Measurements from ENCODE around the gene TEX264. TPM values are rescaled to one million over a fixed set of nuclear protein-coding genes. Genes with fewer than 3 reads are reported as not detected.

The TEX264 gene
- total and polyA plus RNA-seq, 2 donors (not counting 1 experiment from before 2014, with no cell fraction given) = 34.3 to 51.0 TPM

DNA sequence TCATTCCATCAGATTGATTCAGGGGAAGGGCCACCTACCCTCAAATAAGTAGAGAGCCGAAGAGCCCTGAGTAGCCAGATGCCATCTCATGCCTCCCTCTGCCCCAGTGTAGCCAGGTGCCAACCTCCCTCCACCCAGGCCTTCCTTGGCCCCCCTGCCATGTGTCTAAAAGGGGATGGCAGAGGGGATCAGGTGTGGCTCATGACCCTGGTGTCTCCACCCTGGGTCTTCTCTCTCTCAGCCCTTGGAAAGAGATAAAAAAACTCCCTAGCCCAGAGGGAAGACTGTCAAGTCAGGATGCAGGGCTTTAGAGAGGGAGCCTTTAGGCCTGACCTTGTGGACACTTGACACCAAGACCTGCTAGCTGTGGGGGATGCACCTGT is 41.0 kb downstream of the TEX264 start:
- no peak overlapping the region for H3K4me3 ChIP-seq (replicated peaks in 1 of 4; ENCODE audit: control extremely low read depth in 1 of 4, insufficient read depth in 1 of 4, low read depth in 3 of 4, low read length in 4 of 4)
- H2AFZ ChIP-seq (ENCODE audit: low read length) = no peak overlapping the region
- no peaks in the 10 kb centered on the region for H3K9me3 ChIP-seq (ENCODE audit: control insufficient read depth, insufficient read depth, low read depth, low read length)
- H3K27ac ChIP-seq (ENCODE audit: insufficient read depth, low read length) = no peak overlapping the region
- H3K36me3 ChIP-seq (ENCODE audit: control insufficient read depth, insufficient read depth, low read length) = no peaks in the 10 kb centered on the region
- H3K27me3 ChIP-seq (ENCODE audit: control insufficient read depth, insufficient read depth, low read length) = no peaks in the 10 kb centered on the region
- H4K20me1 ChIP-seq (ENCODE audit: control insufficient read depth, extremely low read depth, insufficient read depth, low read length) = no peaks in the 10 kb centered on the region
- no peaks in the 10 kb centered on the region for H3K4me1 ChIP-seq (ENCODE audit: control insufficient read depth, extremely low read depth, insufficient read depth, low read length)
- no peak for DNase-seq (ENCODE audit: low read depth in 2 of 2)
- TF ChIP-seq EZH2 (IDR thresholded peaks at IDR 0.05; ENCODE audit: low read length, missing control alignments) = no peak
- TF ChIP-seq, protein P1, sequence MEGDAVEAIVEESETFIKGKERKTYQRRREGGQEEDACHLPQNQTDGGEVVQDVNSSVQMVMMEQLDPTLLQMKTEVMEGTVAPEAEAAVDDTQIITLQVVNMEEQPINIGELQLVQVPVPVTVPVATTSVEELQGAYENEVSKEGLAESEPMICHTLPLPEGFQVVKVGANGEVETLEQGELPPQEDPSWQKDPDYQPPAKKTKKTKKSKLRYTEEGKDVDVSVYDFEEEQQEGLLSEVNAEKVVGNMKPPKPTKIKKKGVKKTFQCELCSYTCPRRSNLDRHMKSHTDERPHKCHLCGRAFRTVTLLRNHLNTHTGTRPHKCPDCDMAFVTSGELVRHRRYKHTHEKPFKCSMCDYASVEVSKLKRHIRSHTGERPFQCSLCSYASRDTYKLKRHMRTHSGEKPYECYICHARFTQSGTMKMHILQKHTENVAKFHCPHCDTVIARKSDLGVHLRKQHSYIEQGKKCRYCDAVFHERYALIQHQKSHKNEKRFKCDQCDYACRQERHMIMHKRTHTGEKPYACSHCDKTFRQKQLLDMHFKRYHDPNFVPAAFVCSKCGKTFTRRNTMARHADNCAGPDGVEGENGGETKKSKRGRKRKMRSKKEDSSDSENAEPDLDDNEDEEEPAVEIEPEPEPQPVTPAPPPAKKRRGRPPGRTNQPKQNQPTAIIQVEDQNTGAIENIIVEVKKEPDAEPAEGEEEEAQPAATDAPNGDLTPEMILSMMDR (conservative IDR thresholded peaks at IDR 0.05 in 1 of 2, IDR thresholded peaks at IDR 0.05 in 1 of 2; ENCODE audit: low read depth in 1 of 2, low read length in 2 of 2) = no peak
- no peaks in the 10 kb centered on the region for H3K79me2 ChIP-seq (ENCODE audit: control insufficient read depth, insufficient read depth, low read length)
- no peak overlapping the region for H3K9ac ChIP-seq (ENCODE audit: insufficient read depth, low read length)
- no peak overlapping the region for H3K4me2 ChIP-seq (ENCODE audit: extremely low read depth, insufficient read depth, low read length)

DNA sequence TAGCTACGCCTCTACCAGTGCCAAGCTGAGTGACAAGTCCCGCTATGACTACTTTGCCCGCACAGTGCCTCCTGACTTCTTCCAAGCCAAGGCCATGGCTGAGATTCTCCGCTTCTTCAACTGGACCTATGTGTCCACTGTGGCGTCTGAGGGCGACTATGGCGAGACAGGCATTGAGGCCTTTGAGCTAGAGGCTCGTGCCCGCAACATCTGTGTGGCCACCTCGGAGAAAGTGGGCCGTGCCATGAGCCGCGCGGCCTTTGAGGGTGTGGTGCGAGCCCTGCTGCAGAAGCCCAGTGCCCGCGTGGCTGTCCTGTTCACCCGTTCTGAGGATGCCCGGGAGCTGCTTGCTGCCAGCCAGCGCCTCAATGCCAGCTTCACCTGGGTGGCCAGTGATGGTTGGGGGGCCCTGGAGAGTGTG is 41.5 kb downstream of the TEX264 start:
- TF ChIP-seq EZH2 (IDR thresholded peaks at IDR 0.05; ENCODE audit: low read length, missing control alignments) = no peak
- TF ChIP-seq, protein P1 (conservative IDR thresholded peaks at IDR 0.05 in 1 of 2, IDR thresholded peaks at IDR 0.05 in 1 of 2; ENCODE audit: low read depth in 1 of 2, low read length in 2 of 2) = no peak
- H3K4me3 ChIP-seq (replicated peaks in 1 of 4; ENCODE audit: control extremely low read depth in 1 of 4, insufficient read depth in 1 of 4, low read depth in 3 of 4, low read length in 4 of 4) = no peak overlapping the region
- H3K27ac ChIP-seq (ENCODE audit: insufficient read depth, low read length) = no peak overlapping the region
- H3K79me2 ChIP-seq (ENCODE audit: control insufficient read depth, insufficient read depth, low read length) = no peaks in the 10 kb centered on the region
- no peaks in the 10 kb centered on the region for H3K9me3 ChIP-seq (ENCODE audit: control insufficient read depth, insufficient read depth, low read depth, low read length)
- H3K4me2 ChIP-seq (ENCODE audit: extremely low read depth, insufficient read depth, low read length) = no peak overlapping the region
- DNase-seq (ENCODE audit: low read depth in 2 of 2) = no peak
- no peaks in the 10 kb centered on the region for H4K20me1 ChIP-seq (ENCODE audit: control insufficient read depth, extremely low read depth, insufficient read depth, low read length)
- no peaks in the 10 kb centered on the region for H3K4me1 ChIP-seq (ENCODE audit: control insufficient read depth, extremely low read depth, insufficient read depth, low read length)
- no peak overlapping the region for H2AFZ ChIP-seq (ENCODE audit: low read length)
- no peak overlapping the region for H3K9ac ChIP-seq (ENCODE audit: insufficient read depth, low read length)
- H3K36me3 ChIP-seq (ENCODE audit: control insufficient read depth, insufficient read depth, low read length) = no peaks in the 10 kb centered on the region
- H3K27me3 ChIP-seq (ENCODE audit: control insufficient read depth, insufficient read depth, low read length) = no peaks in the 10 kb centered on the region

DNA sequence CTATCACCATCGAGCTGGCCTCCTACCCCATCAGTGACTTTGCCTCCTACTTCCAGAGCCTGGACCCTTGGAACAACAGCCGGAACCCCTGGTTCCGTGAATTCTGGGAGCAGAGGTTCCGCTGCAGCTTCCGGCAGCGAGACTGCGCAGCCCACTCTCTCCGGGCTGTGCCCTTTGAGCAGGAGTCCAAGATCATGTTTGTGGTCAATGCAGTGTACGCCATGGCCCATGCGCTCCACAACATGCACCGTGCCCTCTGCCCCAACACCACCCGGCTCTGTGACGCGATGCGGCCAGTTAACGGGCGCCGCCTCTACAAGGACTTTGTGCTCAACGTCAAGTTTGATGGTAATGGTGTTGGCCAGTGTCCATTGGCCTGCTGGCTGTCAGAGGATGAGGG is 41.9 kb downstream of the TEX264 start:
- no peak overlapping the region for H3K4me2 ChIP-seq (ENCODE audit: extremely low read depth, insufficient read depth, low read length)
- no peaks in the 10 kb centered on the region for H3K27me3 ChIP-seq (ENCODE audit: control insufficient read depth, insufficient read depth, low read length)
- H2AFZ ChIP-seq (ENCODE audit: low read length) = no peak overlapping the region
- no peaks in the 10 kb centered on the region for H3K79me2 ChIP-seq (ENCODE audit: control insufficient read depth, insufficient read depth, low read length)
- H3K9me3 ChIP-seq (ENCODE audit: control insufficient read depth, insufficient read depth, low read depth, low read length) = no peaks in the 10 kb centered on the region
- no peaks in the 10 kb centered on the region for H3K36me3 ChIP-seq (ENCODE audit: control insufficient read depth, insufficient read depth, low read length)
- H3K27ac ChIP-seq (ENCODE audit: insufficient read depth, low read length) = no peak overlapping the region
- no peak for DNase-seq (ENCODE audit: low read depth in 2 of 2)
- TF ChIP-seq, protein P1 (conservative IDR thresholded peaks at IDR 0.05 in 1 of 2, IDR thresholded peaks at IDR 0.05 in 1 of 2; ENCODE audit: low read depth in 1 of 2, low read length in 2 of 2) = no peak
- no peak for TF ChIP-seq EZH2 (IDR thresholded peaks at IDR 0.05; ENCODE audit: low read length, missing control alignments)
- no peak overlapping the region for H3K4me3 ChIP-seq (replicated peaks in 1 of 4; ENCODE audit: control extremely low read depth in 1 of 4, insufficient read depth in 1 of 4, low read depth in 3 of 4, low read length in 4 of 4)
- H4K20me1 ChIP-seq (ENCODE audit: control insufficient read depth, extremely low read depth, insufficient read depth, low read length) = no peaks in the 10 kb centered on the region
- H3K9ac ChIP-seq (ENCODE audit: insufficient read depth, low read length) = no peak overlapping the region
- no peaks in the 10 kb centered on the region for H3K4me1 ChIP-seq (ENCODE audit: control insufficient read depth, extremely low read depth, insufficient read depth, low read length)

Data from fibroblast of lung (primary cell).